Prostate gland (tissue), 2 donors: ENCODE measurements around the gene MARK2.
A peak's percentile ranks its signal among the peaks of the same experiment; 100 is the strongest.

ENCODE experiments used
- CTCF ChIP-seq, 4 experiments: fragments of 200-600 bp in 2 of 4; fragments of 450-650 bp in 2 of 4; sonication (generic) in 2 of 4; IDR thresholded peaks; 1 replicate in 3 of 4; 2 replicates in 1 of 4; pipeline ENCODE4 v1.5.1; 2016 to 2019; ENCODE audit warnings: antibody characterized with exemption in 4 of 4, mild to moderate bottlenecking in 2 of 4, moderate library complexity in 2 of 4
- POLR2A ChIP-seq: fragments of 450-650 bp; IDR thresholded peaks from one replicate; pipeline ENCODE4 v1.6.1; 2016; ENCODE audit warnings: antibody characterized with exemption, mild to moderate bottlenecking

GRCh38 chr11:63838678-63839507, at the start of gene MARK2:
- no peak for TF ChIP-seq CTCF (IDR thresholded peaks at IDR 0.05)
- TF ChIP-seq POLR2A, result peak; percentile 81
